Measurements from ENCODE around the gene IAH1. TPM values are rescaled to one million over a fixed set of nuclear protein-coding genes. Genes with fewer than 3 reads are reported as not detected.

IAH1 gene
- total RNA-seq, 1 donor: 66.9 TPM

- H3K4me3 ChIP-seq (ENCODE audit: low read depth, low read length): no peak overlapping the region
- no peak for TF ChIP-seq CTCF (IDR thresholded peaks at IDR 0.05; ENCODE audit: insufficient read depth, low read depth, low read length)
- DNase-seq (ENCODE audit: low read depth): peak; percentile 49
These were observed 32.8 kb upstream of the IAH1 start for GRCh38 chr2:9441556-9441955.

GRCh38 chr2:9443526-9443925 is 30.8 kb upstream of the IAH1 start:
- DNase-seq (ENCODE audit: low read depth): no peak
- TF ChIP-seq CTCF (IDR thresholded peaks at IDR 0.05; ENCODE audit: insufficient read depth, low read depth, low read length): no peak
- H3K4me3 ChIP-seq (ENCODE audit: low read depth, low read length): no peak overlapping the region

GRCh38 chr2:9445089-9445488 is 29.3 kb upstream of the IAH1 start:
- no peak overlapping the region for H3K4me3 ChIP-seq (ENCODE audit: low read depth, low read length)
- no peak for TF ChIP-seq CTCF (IDR thresholded peaks at IDR 0.05; ENCODE audit: insufficient read depth, low read depth, low read length)
- DNase-seq (ENCODE audit: low read depth): no peak

- TF ChIP-seq CTCF (IDR thresholded peaks at IDR 0.05; ENCODE audit: insufficient read depth, low read depth, low read length): no peak
- DNase-seq (ENCODE audit: low read depth): no peak
- H3K4me3 ChIP-seq (ENCODE audit: low read depth, low read length): no peak overlapping the region
These were observed 23.1 kb upstream of the IAH1 start for GRCh38 chr2:9451231-9451630.

- no peak for TF ChIP-seq CTCF (IDR thresholded peaks at IDR 0.05; ENCODE audit: insufficient read depth, low read depth, low read length)
- no peak overlapping the region for H3K4me3 ChIP-seq (ENCODE audit: low read depth, low read length)
- DNase-seq (ENCODE audit: low read depth): no peak
These were observed 13.8 kb upstream of the IAH1 start for GRCh38 chr2:9460441-9461017.

GRCh38 chr2:9461079-9461478 is 13.3 kb upstream of the IAH1 start:
- DNase-seq (ENCODE audit: low read depth): no peak
- H3K4me3 ChIP-seq (ENCODE audit: low read depth, low read length): no peak overlapping the region
- no peak for TF ChIP-seq CTCF (IDR thresholded peaks at IDR 0.05; ENCODE audit: insufficient read depth, low read depth, low read length)

- no peak for DNase-seq (ENCODE audit: low read depth)
- no peak for TF ChIP-seq CTCF (IDR thresholded peaks at IDR 0.05; ENCODE audit: insufficient read depth, low read depth, low read length)
- no peak overlapping the region for H3K4me3 ChIP-seq (ENCODE audit: low read depth, low read length)
These were observed 12.0 kb upstream of the IAH1 start for GRCh38 chr2:9462313-9462712.
